Posterior vena cava (tissue), 2 donors: ENCODE measurements around the gene DLGAP5. TPM values are rescaled to one million over a fixed set of nuclear protein-coding genes. Genes with fewer than 3 reads are reported as not detected.

ENCODE experiments used
- total RNA-seq, 2 donors: library from RNA; stranded (reverse); fragmentation: NEBNext Ultra II Directional; extraction: Animal tissue kit (Norgen Biotek cat#: 25700); gene quantifications; one replicate each; pipeline ENCODE4 v1.2.1, GENCODE V29; 2021
- donor health status: DM: yes; HTN: yes; CAD: no.
- donor health status: DM: yes; HTN: yes; CAD: no.

Gene DLGAP5
- total RNA-seq, 2 donors from 2014 or later: 0.10 to 0.69 TPM

Other genes with a start within 250 kb of the DLGAP5 start
- gene WDHD1, start 164.5 kb downstream of the DLGAP5 start, total RNA-seq: 1 to 10 TPM; 3.0 to 4.5 TPM
- 10 to 100 TPM; 34.3 to 48.1 TPM for gene SOCS4, start 164.3 kb downstream of the DLGAP5 start, total RNA-seq
- gene MAPK1IP1L, start 139.9 kb downstream of the DLGAP5 start, total RNA-seq: 10 to 100 TPM; 90.2 to 97.5 TPM
- 100 to 1,000 TPM; 148 to 189 TPM for gene LGALS3, start 62.3 kb downstream of the DLGAP5 start, total RNA-seq
- 10 to 100 TPM; 15.4 to 20.5 TPM for gene FBXO34, start 79.8 kb upstream of the DLGAP5 start, total RNA-seq
- gene ATG14, start 220.2 kb upstream of the DLGAP5 start, total RNA-seq: 1 to 10 TPM; 8.8 to 9.8 TPM
- gene TBPL2, start 249.0 kb upstream of the DLGAP5 start, total RNA-seq: not detected